Panc1 (cell line): Measurements from ENCODE around the gene TM4SF4. TPM values are rescaled to one million over a fixed set of nuclear protein-coding genes. Genes with fewer than 3 reads are reported as not detected.

ENCODE experiments used
- ATAC-seq: fragments of 200-7000 bp; cut with Tn5 transposase; 2 replicates; pipeline ENCODE4 v1.9.1; 2020; ENCODE audit warnings: mild to moderate bottlenecking, moderate library complexity
- BruUV-seq: library from RNA; stranded (reverse); fragments of 400-500 nt; replicated peaks from 2 replicates; lab custom pipeline; 2021; lab: Mats Ljungman, UMichigan
- CTCF ChIA-PET: fragments of 300-600 bp; sonication (Branson Sonifier 250); formaldehyde crosslinking; loops from one replicate; lab custom pipeline; 2022; ENCODE audit warnings: antibody characterized with exemption; lab: Charles Lee
- POLR2A ChIA-PET: fragments of 300-600 bp; sonication (Branson Sonifier 250); formaldehyde crosslinking; loops from one replicate; lab custom pipeline; 2022; ENCODE audit warnings: antibody characterized with exemption; lab: Charles Lee
- DNase-seq: peaks from one replicate; pipeline ENCODE4 v3.0.0-alpha.2; 2010; ENCODE audit warnings: low read depth, low spot score
- H3K27ac ChIP-seq: 2 replicates; pipeline ENCODE4 v1.5.1; 2011; ENCODE audit warnings: mild to moderate bottlenecking, low read length, inconsistent platforms
- H3K27me3 ChIP-seq: fragments of 200-500 bp; sonication (Bioruptor generic); 2 replicates; pipeline ENCODE4 v1.6.0; 2014; ENCODE audit warnings: low read length, inconsistent platforms; ENCODE audit not compliant: control insufficient read depth, insufficient read depth
- H3K36me3 ChIP-seq: fragments of 200-500 bp; sonication (Bioruptor generic); 2 replicates; pipeline ENCODE4 v1.5.1; 2014; ENCODE audit warnings: inconsistent platforms, mild to moderate bottlenecking, low read length, moderate library complexity; ENCODE audit not compliant: control insufficient read depth, insufficient read depth
- H3K4me1 ChIP-seq: 2 replicates; pipeline ENCODE4 v1.5.1; 2011; ENCODE audit warnings: inconsistent platforms, mild to moderate bottlenecking, low read length, moderate library complexity; ENCODE audit not compliant: control insufficient read depth, insufficient read depth
- H3K4me3 ChIP-seq, 2 experiments: 2 replicates each; pipeline ENCODE4 v1.5.1; 2011 to 2012; ENCODE audit warnings: low read depth in 2 of 2, low read length in 2 of 2, mild to moderate bottlenecking in 2 of 2, inconsistent platforms in 1 of 2, moderate library complexity in 1 of 2
- H3K9me3 ChIP-seq: fragments of 200-500 bp; sonication (Bioruptor generic); 2 replicates; pipeline ENCODE4 v1.5.1; 2014; ENCODE audit warnings: low read depth, mild to moderate bottlenecking, inconsistent platforms, low read length, moderate library complexity; ENCODE audit not compliant: control insufficient read depth, insufficient read depth
- CTCF ChIP-seq: fragments of 450-650 bp; IDR thresholded peaks from 2 replicates; pipeline ENCODE4 v1.5.1; 2017; ENCODE audit warnings: mild to moderate bottlenecking
- POLR2AphosphoS5 ChIP-seq: IDR thresholded peaks from 2 replicates; pipeline ENCODE4 v1.6.1; 2012; ENCODE audit warnings: mild to moderate bottlenecking, low read depth, low read length, moderate library complexity
- REST ChIP-seq, 2 experiments: IDR thresholded peaks; 2 replicates each; pipeline ENCODE4 v1.6.1; 2011 to 2012; ENCODE audit warnings: low read depth in 2 of 2, control low read depth in 1 of 2, low read length in 1 of 2, mild to moderate bottlenecking in 1 of 2, moderate library complexity in 1 of 2; ENCODE audit not compliant: insufficient read depth in 1 of 2
- SIN3A ChIP-seq: IDR thresholded peaks from 2 replicates; pipeline ENCODE4 v1.6.1; 2012; ENCODE audit warnings: low read depth, mild to moderate bottlenecking, low read length, moderate library complexity, borderline replicate concordance; ENCODE audit not compliant: insufficient read depth
- TCF7L2 ChIP-seq: IDR thresholded peaks from 2 replicates; pipeline ENCODE4 v1.6.1; 2011; ENCODE audit warnings: mild to moderate bottlenecking, low read depth, low read length, inconsistent platforms
- in situ Hi-C: cut with HindIII; loops from 2 replicates; pipeline ENCODE4 v1.10.0; 2016; ENCODE audit warnings: low sequenced_read_pairs, low pct_unique_long_range_greater_than_20kb
- intact Hi-C: fragments of 100-400 bp; cut with micrococcal nuclease; formaldehyde crosslinking; loops from one replicate; pipeline ENCODE4 v1.10.0; 2022; ENCODE audit not compliant: unreplicated experiment
- total RNA-seq: library from RNA; stranded (reverse); gene quantifications from one replicate; pipeline ENCODE4 v1.2.1, GENCODE V29; 2021; ENCODE audit not compliant: unreplicated experiment

Gene TM4SF4
- total RNA-seq, 1 experiment from 2014 or later = 0.46 TPM

- Histone ChIP-seq H3K36me3 (no peaks in the 10 kb centered on the region), H3K27ac (peak overlapping the region; percentile 86), H3K4me1 (peaks cover 8% of the 10 kb centered on the region; the same call in 1 of the 2 replicates), H3K27me3 (no peaks in the 10 kb centered on the region), H3K4me3 (no peak overlapping the region), H3K9me3 (peaks cover 7% of the 10 kb centered on the region; the same call in 1 of the 2 replicates)
- in situ Hi-C loops (no loop called here), intact Hi-C loops (no loop called here)
- BruUV-seq = no TSS peak
- TF ChIP-seq CTCF = no peak
- no peak for TF ChIP-seq REST (IDR thresholded peaks at IDR 0.05; ENCODE audit: insufficient read depth in 1 of 2, low read depth in 2 of 2, low read length in 1 of 2)
- no peak for TF ChIP-seq TCF7L2
- no peak for TF ChIP-seq POLR2AphosphoS5
- TF ChIP-seq SIN3A = no peak
- DNase-seq (no peak), ATAC-seq (peak; percentile 36)
- CTCF ChIA-PET = no interaction called here
- POLR2A ChIA-PET = no interaction called here
Measured at GRCh38 chr3:149494759-149495580, 20.5 kb downstream of the TM4SF4 start.

- BruUV-seq = no TSS peak
Measured at GRCh38 chr3:149495581-149496125, 21.2 kb downstream of the TM4SF4 start.

More at GRCh38 chr3:149495581-149496125, 21.2 kb downstream of the TM4SF4 start:
- H3K4me3 ChIP-seq = no peak overlapping the region
- DNase-seq = no peak
- CTCF ChIA-PET = no interaction called here
- no peak for ATAC-seq
- intact Hi-C loops = no loop called here
- TF ChIP-seq TCF7L2 (no peak), SIN3A (no peak), REST (IDR thresholded peaks at IDR 0.05; ENCODE audit: insufficient read depth in 1 of 2, low read depth in 2 of 2, low read length in 1 of 2) (no peak), POLR2AphosphoS5 (no peak), CTCF (no peak)
- peak overlapping the region; percentile 86 for H3K27ac ChIP-seq
- H3K27me3 ChIP-seq = no peaks in the 10 kb centered on the region
- H3K4me1 ChIP-seq = peaks cover 9% of the 10 kb centered on the region; the same call in 1 of the 2 replicates
- no peaks in the 10 kb centered on the region for H3K36me3 ChIP-seq
- H3K9me3 ChIP-seq = peaks cover 2% of the 10 kb centered on the region; the same call in 1 of the 2 replicates
- POLR2A ChIA-PET = no interaction called here
- in situ Hi-C loops = no loop called here
